ENCODE data around the gene MYCBP2.

MYCBP2 gene

GRCh38 chr13:77034881-77035280 lies 292.0 kb downstream of the MYCBP2 start:
- no peak for TF ChIP-seq CTCF (IDR thresholded peaks at IDR 0.05)
- Mint-ChIP-seq H3K9me3 (peaks cover 5% of the 10 kb centered on the region), H3K4me1 (no peaks in the 10 kb centered on the region), H3K27me3 (ENCODE audit: low read depth, poor library complexity) (peaks cover 9% of the 10 kb centered on the region), H3K4me3 (no peak overlapping the region), H3K36me3 (ENCODE audit: low read depth) (no peaks in the 10 kb centered on the region), H3K27ac (no peak overlapping the region)
- no peak for DNase-seq

GRCh38 chr13:77033717-77034302 lies 293.1 kb downstream of the MYCBP2 start:
- H3K27me3 Mint-ChIP-seq (ENCODE audit: low read depth, poor library complexity) = peaks cover 9% of the 10 kb centered on the region
- no peak overlapping the region for H3K27ac Mint-ChIP-seq
- no peaks in the 10 kb centered on the region for H3K4me1 Mint-ChIP-seq
- H3K9me3 Mint-ChIP-seq = peaks cover 4% of the 10 kb centered on the region
- no peaks in the 10 kb centered on the region for H3K36me3 Mint-ChIP-seq (ENCODE audit: low read depth)
- DNase-seq = no peak
- no peak overlapping the region for H3K4me3 Mint-ChIP-seq
- no peak for TF ChIP-seq CTCF (IDR thresholded peaks at IDR 0.05)

- Mint-ChIP-seq H3K4me3 (no peak overlapping the region), H3K36me3 (ENCODE audit: low read depth) (no peaks in the 10 kb centered on the region), H3K9me3 (peaks cover 4% of the 10 kb centered on the region), H3K27me3 (ENCODE audit: low read depth, poor library complexity) (peaks cover 13% of the 10 kb centered on the region), H3K4me1 (peaks cover 16% of the 10 kb centered on the region), H3K27ac (no peak overlapping the region)
- no peak for TF ChIP-seq CTCF (IDR thresholded peaks at IDR 0.05)
- no peak for DNase-seq
Measured at GRCh38 chr13:77031656-77032243, 295.1 kb downstream of the MYCBP2 start.

- H3K36me3 Mint-ChIP-seq (ENCODE audit: low read depth) = no peaks in the 10 kb centered on the region
- TF ChIP-seq CTCF (IDR thresholded peaks at IDR 0.05) = no peak
- peaks cover 4% of the 10 kb centered on the region for H3K9me3 Mint-ChIP-seq
- DNase-seq = no peak
- H3K27me3 Mint-ChIP-seq (ENCODE audit: low read depth, poor library complexity) = peaks cover 10% of the 10 kb centered on the region
- no peak overlapping the region for H3K27ac Mint-ChIP-seq
- peaks cover 35% of the 10 kb centered on the region for H3K4me1 Mint-ChIP-seq
- no peak overlapping the region for H3K4me3 Mint-ChIP-seq
Measured at GRCh38 chr13:77029436-77029835, 297.5 kb downstream of the MYCBP2 start.

GRCh38 chr13:77028202-77028601 lies 298.7 kb downstream of the MYCBP2 start:
- Mint-ChIP-seq H3K27me3 (ENCODE audit: low read depth, poor library complexity) (peaks cover 7% of the 10 kb centered on the region), H3K9me3 (peaks cover 4% of the 10 kb centered on the region), H3K36me3 (ENCODE audit: low read depth) (no peaks in the 10 kb centered on the region), H3K4me3 (peak overlapping the region; percentile 93), H3K27ac (no peak overlapping the region), H3K4me1 (peaks cover 47% of the 10 kb centered on the region)
- DNase-seq = no peak
- no peak for TF ChIP-seq CTCF (IDR thresholded peaks at IDR 0.05)
